Measurements from ENCODE around the gene WDFY1. TPM values are rescaled to one million over a fixed set of nuclear protein-coding genes. Genes with fewer than 3 reads are reported as not detected.

Gene WDFY1
- polyA plus RNA-seq, 1 donor, result 56.7 TPM

GRCh38 chr2:223918671-223919134 lies 26.4 kb downstream of the WDFY1 start:
- no CpG with 5 or more reads among the region's 11 CpGs for WGBS (ENCODE audit: insufficient coverage, low lambda C conversion rate)
- peaks cover 26% of the 10 kb centered on the region for H3K36me3 ChIP-seq (ENCODE audit: control insufficient read depth, insufficient read depth, low read length)

GRCh38 chr2:223916181-223916920 lies 28.8 kb downstream of the WDFY1 start:
- Histone ChIP-seq H3K27ac (ENCODE audit: low read length) (no peak overlapping the region), H3K4me3 (ENCODE audit: low read length) (no peak overlapping the region), H3K9me3 (ENCODE audit: control insufficient read depth, low read depth, low read length) (peaks cover 2% of the 10 kb centered on the region), H3K36me3 (ENCODE audit: control insufficient read depth, insufficient read depth, low read length) (peaks cover 35% of the 10 kb centered on the region), H3K4me1 (ENCODE audit: control insufficient read depth, insufficient read depth, low read length) (no peaks in the 10 kb centered on the region), H3K27me3 (ENCODE audit: control insufficient read depth, insufficient read depth, low read length) (no peaks in the 10 kb centered on the region)
- WGBS (ENCODE audit: insufficient coverage, low lambda C conversion rate), result no CpG with 5 or more reads among the region's 8 CpGs
- no peak for DNase-seq

More at GRCh38 chr2:223918671-223919134, 26.4 kb downstream of the WDFY1 start:
- H3K4me3 ChIP-seq (ENCODE audit: low read length), result no peak overlapping the region
- no peaks in the 10 kb centered on the region for H3K4me1 ChIP-seq (ENCODE audit: control insufficient read depth, insufficient read depth, low read length)
- H3K27me3 ChIP-seq (ENCODE audit: control insufficient read depth, insufficient read depth, low read length), result no peaks in the 10 kb centered on the region
- no peak for DNase-seq
- peaks cover 2% of the 10 kb centered on the region for H3K9me3 ChIP-seq (ENCODE audit: control insufficient read depth, low read depth, low read length)
- H3K27ac ChIP-seq (ENCODE audit: low read length), result no peak overlapping the region

GRCh38 chr2:223915071-223915470 lies 30.1 kb downstream of the WDFY1 start:
- Histone ChIP-seq H3K27ac (ENCODE audit: low read length) (no peak overlapping the region), H3K4me3 (ENCODE audit: low read length) (no peak overlapping the region), H3K4me1 (ENCODE audit: control insufficient read depth, insufficient read depth, low read length) (no peaks in the 10 kb centered on the region), H3K9me3 (ENCODE audit: control insufficient read depth, low read depth, low read length) (peaks cover under 1% of the 10 kb centered on the region), H3K36me3 (ENCODE audit: control insufficient read depth, insufficient read depth, low read length) (peaks cover 37% of the 10 kb centered on the region), H3K27me3 (ENCODE audit: control insufficient read depth, insufficient read depth, low read length) (no peaks in the 10 kb centered on the region)
- WGBS (ENCODE audit: insufficient coverage, low lambda C conversion rate), result 100% methylated on average over 2 of the region's 3 CpGs
- DNase-seq, result no peak

GRCh38 chr2:223914324-223914723 lies 30.8 kb downstream of the WDFY1 start:
- Histone ChIP-seq H3K4me3 (ENCODE audit: low read length) (no peak overlapping the region), H3K27me3 (ENCODE audit: control insufficient read depth, insufficient read depth, low read length) (no peaks in the 10 kb centered on the region), H3K27ac (ENCODE audit: low read length) (no peak overlapping the region), H3K9me3 (ENCODE audit: control insufficient read depth, low read depth, low read length) (no peaks in the 10 kb centered on the region), H3K4me1 (ENCODE audit: control insufficient read depth, insufficient read depth, low read length) (peaks cover under 1% of the 10 kb centered on the region), H3K36me3 (ENCODE audit: control insufficient read depth, insufficient read depth, low read length) (peaks cover 35% of the 10 kb centered on the region)
- no peak for DNase-seq

- WGBS (ENCODE audit: insufficient coverage, low lambda C conversion rate), result 45% methylated on average over 2 of the region's 7 CpGs
- peaks cover 13% of the 10 kb centered on the region for H3K4me1 ChIP-seq (ENCODE audit: control insufficient read depth, insufficient read depth, low read length)
- H3K27me3 ChIP-seq (ENCODE audit: control insufficient read depth, insufficient read depth, low read length), result no peaks in the 10 kb centered on the region
- no peaks in the 10 kb centered on the region for H3K9me3 ChIP-seq (ENCODE audit: control insufficient read depth, low read depth, low read length)
- H3K4me3 ChIP-seq (ENCODE audit: low read length), result no peak overlapping the region
- peak overlapping the region; percentile 10 for H3K27ac ChIP-seq (ENCODE audit: low read length)
- DNase-seq, result no peak
- H3K36me3 ChIP-seq (ENCODE audit: control insufficient read depth, insufficient read depth, low read length), result peaks cover 15% of the 10 kb centered on the region
Measured at GRCh38 chr2:223909001-223909741, 36.0 kb downstream of the WDFY1 start.

GRCh38 chr2:223908304-223908998 lies 36.7 kb downstream of the WDFY1 start:
- DNase-seq, result peak in 1 of 2 donors; percentile 55

GRCh38 chr2:223905996-223906395 lies 39.1 kb downstream of the WDFY1 start:
- no peaks in the 10 kb centered on the region for H3K9me3 ChIP-seq (ENCODE audit: control insufficient read depth, low read depth, low read length)
- H3K4me3 ChIP-seq (ENCODE audit: low read length), result no peak overlapping the region
- no peaks in the 10 kb centered on the region for H3K27me3 ChIP-seq (ENCODE audit: control insufficient read depth, insufficient read depth, low read length)
- H3K36me3 ChIP-seq (ENCODE audit: control insufficient read depth, insufficient read depth, low read length), result peaks cover 20% of the 10 kb centered on the region
- WGBS (ENCODE audit: insufficient coverage, low lambda C conversion rate), result no CpG with 5 or more reads among the region's 2 CpGs
- H3K4me1 ChIP-seq (ENCODE audit: control insufficient read depth, insufficient read depth, low read length), result peaks cover 13% of the 10 kb centered on the region
- H3K27ac ChIP-seq (ENCODE audit: low read length), result no peak overlapping the region
- no peak for DNase-seq

More at GRCh38 chr2:223908304-223908998, 36.7 kb downstream of the WDFY1 start:
- peak overlapping the region; percentile 10 for H3K27ac ChIP-seq (ENCODE audit: low read length)
- H3K4me1 ChIP-seq (ENCODE audit: control insufficient read depth, insufficient read depth, low read length), result peaks cover 13% of the 10 kb centered on the region
- H3K27me3 ChIP-seq (ENCODE audit: control insufficient read depth, insufficient read depth, low read length), result no peaks in the 10 kb centered on the region
- no peaks in the 10 kb centered on the region for H3K9me3 ChIP-seq (ENCODE audit: control insufficient read depth, low read depth, low read length)
- no CpG with 5 or more reads among the region's 8 CpGs for WGBS (ENCODE audit: insufficient coverage, low lambda C conversion rate)
- H3K36me3 ChIP-seq (ENCODE audit: control insufficient read depth, insufficient read depth, low read length), result peaks cover 19% of the 10 kb centered on the region
- H3K4me3 ChIP-seq (ENCODE audit: low read length), result no peak overlapping the region

GRCh38 chr2:223901854-223902253 lies 43.3 kb downstream of the WDFY1 start:
- H3K27ac ChIP-seq (ENCODE audit: low read length), result no peak overlapping the region
- H3K27me3 ChIP-seq (ENCODE audit: control insufficient read depth, insufficient read depth, low read length), result no peaks in the 10 kb centered on the region
- no peak for DNase-seq
- no CpG with 5 or more reads among the region's 2 CpGs for WGBS (ENCODE audit: insufficient coverage, low lambda C conversion rate)
- no peak overlapping the region for H3K4me3 ChIP-seq (ENCODE audit: low read length)
- no peaks in the 10 kb centered on the region for H3K9me3 ChIP-seq (ENCODE audit: control insufficient read depth, low read depth, low read length)
- H3K4me1 ChIP-seq (ENCODE audit: control insufficient read depth, insufficient read depth, low read length), result peaks cover 15% of the 10 kb centered on the region
- H3K36me3 ChIP-seq (ENCODE audit: control insufficient read depth, insufficient read depth, low read length), result peaks cover 26% of the 10 kb centered on the region

- Histone ChIP-seq H3K9me3 (ENCODE audit: control insufficient read depth, low read depth, low read length) (no peaks in the 10 kb centered on the region), H3K4me1 (ENCODE audit: control insufficient read depth, insufficient read depth, low read length) (peaks cover 18% of the 10 kb centered on the region), H3K27ac (ENCODE audit: low read length) (no peak overlapping the region), H3K27me3 (ENCODE audit: control insufficient read depth, insufficient read depth, low read length) (no peaks in the 10 kb centered on the region), H3K4me3 (ENCODE audit: low read length) (no peak overlapping the region), H3K36me3 (ENCODE audit: control insufficient read depth, insufficient read depth, low read length) (peaks cover 26% of the 10 kb centered on the region)
- 100% methylated on average over 1 of the region's 5 CpGs for WGBS (ENCODE audit: insufficient coverage, low lambda C conversion rate)
- DNase-seq, result no peak
Measured at GRCh38 chr2:223901311-223901710, 43.8 kb downstream of the WDFY1 start.

- H3K4me1 ChIP-seq (ENCODE audit: control insufficient read depth, insufficient read depth, low read length), result peaks cover 18% of the 10 kb centered on the region
- no peaks in the 10 kb centered on the region for H3K9me3 ChIP-seq (ENCODE audit: control insufficient read depth, low read depth, low read length)
- no peak overlapping the region for H3K4me3 ChIP-seq (ENCODE audit: low read length)
- no peaks in the 10 kb centered on the region for H3K27me3 ChIP-seq (ENCODE audit: control insufficient read depth, insufficient read depth, low read length)
- peaks cover 28% of the 10 kb centered on the region for H3K36me3 ChIP-seq (ENCODE audit: control insufficient read depth, insufficient read depth, low read length)
- WGBS (ENCODE audit: insufficient coverage, low lambda C conversion rate), result no CpG with 5 or more reads among the region's 1 CpG
- no peak for DNase-seq
- no peak overlapping the region for H3K27ac ChIP-seq (ENCODE audit: low read length)
Measured at GRCh38 chr2:223900531-223900930, 44.6 kb downstream of the WDFY1 start.

Measured in large intestine (tissue), 3 donors.